ENCODE measurements around the gene ECT2L.

DNA sequence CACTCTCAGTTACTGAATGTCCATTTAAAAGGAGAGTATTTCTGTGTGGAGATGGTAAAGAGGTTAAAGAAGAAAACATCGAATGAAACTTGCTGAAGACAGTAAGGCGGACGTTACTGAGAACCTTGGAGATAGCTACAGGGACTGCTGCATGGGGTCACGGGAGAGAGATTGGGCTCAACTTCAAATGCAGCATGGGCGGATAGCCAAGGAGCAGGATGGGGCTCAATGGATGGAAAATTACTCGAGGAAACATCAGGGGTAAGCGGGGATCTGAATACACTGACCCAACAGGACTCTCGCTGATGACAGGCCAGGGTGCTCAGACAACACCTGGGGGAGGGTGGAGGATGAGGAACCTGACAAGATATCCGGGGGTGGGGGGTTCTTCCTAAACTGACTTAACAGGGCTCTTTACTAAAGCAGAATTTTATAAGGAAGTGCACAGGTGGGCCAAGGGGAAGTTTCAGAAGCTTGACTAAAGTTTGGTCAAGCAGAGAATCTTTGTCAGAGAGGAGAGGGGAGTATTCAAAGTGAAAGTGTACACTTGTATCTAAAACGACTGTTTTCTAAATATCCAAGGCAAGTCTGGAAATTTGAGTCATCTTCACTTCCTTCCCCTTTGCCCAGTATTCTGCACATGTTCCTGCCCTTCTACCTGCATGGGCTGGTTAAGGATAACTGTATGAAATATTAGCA is 22.8 kb downstream of the ECT2L start:
- TF ChIP-seq CTCF (IDR thresholded peaks at IDR 0.05; ENCODE audit: low read length) (no peak), EZH2 (IDR thresholded peaks at IDR 0.05; ENCODE audit: borderline replicate concordance, low read length) (no peak)
